COLO668 (cell line): Measurements from ENCODE around the gene FSCB.
"Not testable (repeated sequence)": the region's sequence is repeated elsewhere in the genome, so short reads cannot be mapped to it uniquely, and the experiment has no call there.

Experiments used
- DNase-seq: peaks from one replicate; lab custom pipeline; 2025; ENCODE audit not compliant: unreplicated experiment; lab: John Stamatoyannopoulos, UW

FSCB gene, protein sequence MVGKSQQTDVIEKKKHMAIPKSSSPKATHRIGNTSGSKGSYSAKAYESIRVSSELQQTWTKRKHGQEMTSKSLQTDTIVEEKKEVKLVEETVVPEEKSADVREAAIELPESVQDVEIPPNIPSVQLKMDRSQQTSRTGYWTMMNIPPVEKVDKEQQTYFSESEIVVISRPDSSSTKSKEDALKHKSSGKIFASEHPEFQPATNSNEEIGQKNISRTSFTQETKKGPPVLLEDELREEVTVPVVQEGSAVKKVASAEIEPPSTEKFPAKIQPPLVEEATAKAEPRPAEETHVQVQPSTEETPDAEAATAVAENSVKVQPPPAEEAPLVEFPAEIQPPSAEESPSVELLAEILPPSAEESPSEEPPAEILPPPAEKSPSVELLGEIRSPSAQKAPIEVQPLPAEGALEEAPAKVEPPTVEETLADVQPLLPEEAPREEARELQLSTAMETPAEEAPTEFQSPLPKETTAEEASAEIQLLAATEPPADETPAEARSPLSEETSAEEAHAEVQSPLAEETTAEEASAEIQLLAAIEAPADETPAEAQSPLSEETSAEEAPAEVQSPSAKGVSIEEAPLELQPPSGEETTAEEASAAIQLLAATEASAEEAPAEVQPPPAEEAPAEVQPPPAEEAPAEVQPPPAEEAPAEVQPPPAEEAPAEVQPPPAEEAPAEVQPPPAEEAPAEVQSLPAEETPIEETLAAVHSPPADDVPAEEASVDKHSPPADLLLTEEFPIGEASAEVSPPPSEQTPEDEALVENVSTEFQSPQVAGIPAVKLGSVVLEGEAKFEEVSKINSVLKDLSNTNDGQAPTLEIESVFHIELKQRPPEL

DNA sequence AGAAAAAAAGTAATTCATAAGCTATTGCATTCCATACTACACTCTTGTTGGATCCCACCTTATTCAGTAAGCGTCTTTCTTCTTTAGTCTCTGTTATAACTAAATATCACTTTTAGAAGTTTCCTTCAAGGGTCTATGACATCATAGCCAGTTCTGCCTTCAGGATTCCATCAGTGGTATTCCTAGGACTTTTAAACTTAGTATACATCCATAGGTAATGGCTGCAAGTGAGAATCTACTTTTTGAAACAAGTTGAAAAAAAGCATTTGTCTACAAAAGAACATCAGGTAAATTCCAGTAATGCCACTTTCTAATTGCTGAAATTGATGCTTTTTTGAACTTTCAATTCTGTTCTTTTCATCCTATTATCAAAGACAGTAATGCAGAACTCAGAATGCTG, at the start of gene FSCB:
FSCB (minus strand) TSS at position 101 of the 400 bp plus-strand sequence. CDS start 296 bp downstream, outside the sequence.
- no peak for DNase-seq

DNA sequence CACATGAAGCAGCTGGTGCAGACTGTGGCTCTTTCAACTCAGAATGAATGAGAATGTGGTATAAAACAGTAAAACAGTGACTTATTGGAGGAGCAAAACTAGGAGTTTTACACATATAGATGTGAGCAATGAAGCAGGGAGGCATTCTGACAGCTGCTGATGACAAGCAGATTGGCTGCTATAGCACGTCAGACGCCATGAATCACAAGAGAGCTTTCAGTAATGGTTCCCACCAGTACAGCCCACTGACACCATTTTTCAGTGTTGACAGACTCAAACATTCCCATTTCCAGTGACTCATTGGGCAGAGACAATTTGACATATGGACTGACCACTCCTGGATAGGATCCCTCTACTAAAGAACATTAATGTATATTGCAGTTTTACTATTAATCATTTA, 24.6 kb upstream of the FSCB start:
- DNase-seq: no peak

DNA sequence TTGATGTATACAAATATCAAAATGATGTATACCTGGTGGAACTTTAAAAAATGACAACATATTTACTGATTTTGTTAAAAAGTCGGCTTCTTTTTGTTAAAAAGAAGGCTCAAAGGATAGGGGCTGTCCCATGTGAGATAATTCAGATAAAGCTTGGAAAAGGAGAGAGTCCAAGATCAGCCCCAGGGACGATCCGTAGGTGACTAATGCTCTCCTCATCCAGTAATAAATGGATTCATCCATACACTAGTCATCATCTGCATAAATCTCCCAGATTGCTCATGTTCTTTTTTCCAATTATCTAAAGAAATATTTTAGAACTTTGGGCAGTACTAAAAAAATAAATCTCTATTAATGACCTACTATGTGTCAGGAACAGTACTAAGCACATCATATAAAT, 23.4 kb upstream of the FSCB start:
- no peak for DNase-seq

DNA sequence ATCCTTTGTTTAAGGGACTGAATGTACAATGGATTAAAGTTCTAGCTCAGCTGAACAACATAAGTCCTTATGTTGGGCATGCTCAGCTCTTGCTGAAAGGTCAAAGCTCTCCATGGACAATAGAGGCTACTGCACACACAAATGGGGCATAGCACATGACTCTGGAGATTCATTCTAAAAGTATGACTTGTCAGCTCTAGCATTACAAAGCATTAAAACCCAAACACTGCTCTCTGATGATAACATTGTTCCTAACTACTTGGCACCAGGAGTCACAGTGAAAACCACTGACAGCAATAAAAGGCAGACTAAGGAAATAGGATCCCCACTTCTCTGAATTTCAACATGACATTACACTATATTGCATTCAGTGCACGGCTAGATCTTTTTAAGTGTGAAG, 21.9 kb upstream of the FSCB start:
- no peak for DNase-seq

DNA sequence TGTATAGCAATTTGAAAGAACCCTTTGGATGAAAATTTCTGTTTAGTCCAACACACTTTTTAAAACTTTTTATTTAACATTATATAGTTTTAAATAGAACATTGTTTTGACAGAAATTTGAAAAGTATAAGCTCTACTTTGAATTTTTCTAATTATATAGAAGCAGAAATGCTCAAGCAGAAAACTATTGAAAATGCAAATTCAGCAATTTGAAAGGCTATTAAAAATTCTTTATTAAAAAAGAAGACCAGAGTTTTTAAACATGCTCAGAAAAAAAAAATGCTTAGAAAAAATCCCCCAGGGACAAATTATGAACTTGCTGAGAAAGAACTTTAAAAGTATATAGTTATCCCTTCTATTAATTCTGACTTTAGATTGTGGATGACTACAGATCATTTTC, 21.1 kb upstream of the FSCB start:
- no peak for DNase-seq

DNA sequence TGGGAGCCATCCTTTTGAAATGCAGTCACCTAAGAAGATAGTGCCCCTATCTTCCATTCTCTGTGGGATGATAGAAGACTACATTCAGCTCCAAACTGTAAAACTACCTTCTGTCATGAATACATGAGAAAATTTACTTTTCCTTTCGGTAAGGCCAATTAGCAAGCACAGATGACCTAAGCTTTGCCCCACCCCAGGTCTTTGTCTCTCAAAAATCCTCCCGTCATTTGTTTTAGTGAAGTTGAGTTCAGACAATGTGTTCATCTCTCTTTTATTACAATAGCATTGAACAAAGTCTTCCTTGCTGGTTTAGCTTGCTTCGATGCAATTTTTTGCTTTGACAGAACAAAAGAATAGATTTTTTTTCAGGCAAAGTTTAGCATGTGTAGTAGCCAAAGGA, 18.2 kb upstream of the FSCB start:
- no peak for DNase-seq

DNA sequence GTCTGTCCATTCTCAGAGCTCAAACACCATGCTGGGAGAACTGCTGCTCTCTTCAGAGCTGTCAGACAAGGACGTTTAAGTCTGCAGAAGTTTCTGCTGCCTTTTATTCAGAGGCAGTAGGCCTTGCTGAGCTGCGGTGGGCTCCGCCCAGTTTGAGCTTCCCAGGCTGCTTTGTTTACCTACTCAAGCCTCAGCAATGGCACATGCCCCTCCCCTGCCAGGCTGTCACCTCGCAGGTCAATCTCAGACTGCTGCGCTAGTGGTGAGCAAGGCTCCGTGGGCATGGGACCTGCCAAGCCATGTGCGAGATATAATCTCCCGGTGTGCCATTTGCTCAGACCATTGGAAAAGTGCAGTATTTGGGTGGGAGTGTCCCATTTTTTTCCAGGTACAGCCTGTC, 8.6 kb upstream of the FSCB start:
- not testable (repeated sequence) for DNase-seq

DNA sequence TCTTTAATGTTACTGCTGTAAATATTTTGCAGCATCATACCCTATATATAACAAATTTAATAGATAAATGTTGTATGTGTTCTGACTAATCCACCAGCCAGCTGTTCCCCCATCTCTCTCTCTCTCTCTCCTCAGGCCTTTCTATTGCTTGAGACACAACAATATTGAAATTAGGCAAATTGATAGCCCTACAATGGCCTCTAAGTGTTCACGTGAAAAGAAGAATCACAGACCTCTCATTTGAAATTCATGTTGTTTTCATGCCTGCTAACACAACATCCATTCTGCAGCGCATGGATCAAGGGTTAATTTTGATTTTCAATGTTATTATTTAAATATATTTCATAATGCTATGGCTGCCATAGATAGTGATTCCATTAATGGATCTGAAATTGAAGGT, 1.8 kb upstream of the FSCB start:
- DNase-seq: no peak

DNA sequence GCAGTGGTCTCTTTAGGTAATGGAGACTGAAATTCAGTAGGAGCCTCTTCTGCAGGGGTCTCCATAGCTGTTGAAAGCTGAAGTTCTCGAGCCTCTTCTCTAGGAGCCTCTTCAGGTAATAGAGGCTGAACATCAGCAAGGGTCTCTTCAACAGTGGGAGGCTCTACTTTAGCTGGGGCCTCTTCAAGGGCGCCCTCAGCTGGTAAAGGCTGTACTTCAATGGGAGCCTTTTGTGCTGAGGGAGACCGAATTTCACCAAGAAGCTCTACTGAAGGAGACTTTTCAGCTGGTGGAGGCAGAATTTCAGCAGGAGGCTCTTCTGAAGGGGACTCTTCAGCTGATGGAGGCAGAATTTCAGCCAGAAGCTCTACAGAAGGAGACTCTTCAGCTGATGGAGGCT, 1.5 kb downstream of the FSCB start:
- peak; percentile 9 for DNase-seq

DNA sequence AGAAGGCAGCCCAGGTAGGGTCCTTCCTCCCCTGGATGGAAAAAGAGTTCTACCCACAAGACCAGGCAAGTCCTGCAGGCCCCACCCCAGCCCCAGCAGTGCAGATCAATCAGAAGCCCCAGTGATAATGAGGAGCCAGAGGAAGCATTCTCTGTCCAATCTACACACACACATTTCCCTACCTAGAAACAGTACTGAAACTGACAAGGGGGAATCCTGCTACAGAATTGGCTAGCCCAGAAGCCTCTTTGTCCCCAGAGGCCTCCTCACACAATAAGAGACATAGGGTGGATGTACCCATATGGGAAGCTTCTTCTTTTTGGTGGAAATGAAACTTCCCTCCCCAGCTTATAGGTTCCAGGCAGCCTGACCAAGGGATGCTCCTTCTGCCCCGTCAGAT, 9.9 kb downstream of the FSCB start:
- DNase-seq: no peak

DNA sequence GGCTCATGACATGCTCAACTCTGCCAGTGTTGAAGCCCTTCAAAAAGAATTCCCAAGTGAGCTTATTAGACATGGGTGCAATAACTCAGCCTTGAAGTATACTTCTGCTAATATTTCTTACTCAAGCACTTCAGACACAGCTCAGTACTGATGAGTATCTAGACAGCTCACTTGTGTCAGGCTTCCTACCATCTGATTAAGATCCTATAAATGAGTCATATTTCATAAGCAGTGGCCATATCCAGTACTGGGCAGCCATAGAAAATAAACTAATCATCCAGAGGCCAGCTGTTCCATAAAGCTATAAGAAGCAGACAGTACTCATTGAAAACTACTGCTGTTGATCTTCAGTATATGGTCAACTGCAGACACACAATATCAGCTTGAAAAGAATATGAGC, 12.9 kb downstream of the FSCB start:
- DNase-seq: no peak

DNA sequence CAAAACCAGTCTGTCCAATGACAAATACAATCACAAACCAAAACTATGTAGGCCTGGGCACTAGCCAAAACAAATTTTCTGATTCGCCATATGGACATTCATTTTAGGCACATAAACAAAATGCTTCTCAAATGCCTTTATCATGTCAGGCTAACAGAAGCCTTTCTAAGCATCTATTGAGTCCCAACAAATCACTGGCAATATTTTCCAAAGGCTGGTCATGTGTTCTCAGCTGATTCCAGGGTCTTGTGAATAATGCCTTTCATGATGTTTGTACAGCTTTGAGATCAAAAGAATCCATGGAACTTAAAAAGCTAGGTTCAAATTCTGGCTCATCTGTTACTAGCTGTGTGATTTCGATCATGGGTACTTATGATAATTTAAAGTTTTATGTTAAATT, 16.1 kb downstream of the FSCB start:
- DNase-seq: no peak

DNA sequence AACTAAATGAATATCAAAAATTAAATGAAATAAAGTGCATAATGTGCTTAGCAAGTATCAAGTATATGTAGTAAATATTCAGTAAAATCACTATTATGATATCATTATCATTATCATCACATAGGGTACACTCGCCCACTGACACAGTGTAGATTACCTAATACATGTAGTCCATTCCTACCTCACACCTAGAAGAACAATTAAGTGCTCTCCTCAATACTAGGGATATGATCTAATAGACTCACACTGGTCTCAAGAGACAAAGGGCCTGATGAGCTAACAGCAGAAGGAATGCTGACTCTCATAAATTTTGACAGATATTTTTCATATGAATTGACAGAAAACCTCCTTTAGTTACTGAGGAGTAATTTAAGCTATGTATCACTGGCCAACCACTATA, 29.1 kb downstream of the FSCB start:
- no peak for DNase-seq

DNA sequence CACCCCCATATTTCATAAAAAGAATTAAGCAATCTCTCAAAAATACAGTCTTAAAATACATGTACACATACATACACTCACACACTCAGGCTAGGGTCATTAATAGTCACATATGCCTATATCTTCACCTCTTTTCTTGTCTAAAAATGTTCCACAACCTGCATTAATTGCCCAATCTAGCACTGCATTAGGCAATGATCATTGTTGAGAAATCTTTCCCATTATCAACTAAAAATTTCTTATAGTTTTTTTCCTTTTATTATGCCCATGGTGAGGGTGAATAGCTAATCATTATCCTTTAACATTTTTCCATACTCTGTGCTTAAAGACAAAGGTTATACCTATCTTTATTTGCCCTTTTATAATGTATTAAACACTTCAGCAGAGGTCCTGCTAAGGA, 38.3 kb downstream of the FSCB start:
- no peak for DNase-seq

DNA sequence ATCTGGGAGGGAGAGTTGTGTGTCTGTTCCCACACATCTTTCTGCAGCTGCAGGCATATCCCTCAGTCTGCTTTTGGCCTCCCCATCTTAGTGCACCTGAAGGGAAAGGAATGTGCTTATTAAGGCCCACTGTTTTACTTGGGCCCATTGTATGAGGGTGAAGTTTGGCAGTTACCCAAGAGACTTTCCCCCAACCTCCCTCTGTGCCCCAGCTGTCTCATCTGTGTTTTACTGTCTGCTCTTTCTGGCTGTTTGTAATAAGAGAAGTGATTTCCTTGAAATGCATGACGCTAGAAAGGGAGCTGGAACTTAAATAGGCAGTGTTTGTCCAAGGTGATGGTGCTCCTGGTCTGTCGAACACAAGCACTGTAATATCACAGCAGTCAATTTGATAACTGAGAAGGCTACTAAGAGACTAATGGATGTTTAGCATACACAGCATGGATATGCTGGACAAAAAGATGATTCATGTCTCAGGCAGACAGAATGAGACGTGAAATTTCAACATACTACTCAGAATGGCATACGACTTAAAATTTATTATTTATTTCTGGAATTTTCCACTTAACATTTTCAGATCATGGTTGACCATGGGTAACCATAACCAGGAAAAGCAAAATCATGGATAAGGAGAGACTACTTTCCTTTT, 43.6 kb downstream of the FSCB start:
- peak; percentile 51 for DNase-seq

DNA sequence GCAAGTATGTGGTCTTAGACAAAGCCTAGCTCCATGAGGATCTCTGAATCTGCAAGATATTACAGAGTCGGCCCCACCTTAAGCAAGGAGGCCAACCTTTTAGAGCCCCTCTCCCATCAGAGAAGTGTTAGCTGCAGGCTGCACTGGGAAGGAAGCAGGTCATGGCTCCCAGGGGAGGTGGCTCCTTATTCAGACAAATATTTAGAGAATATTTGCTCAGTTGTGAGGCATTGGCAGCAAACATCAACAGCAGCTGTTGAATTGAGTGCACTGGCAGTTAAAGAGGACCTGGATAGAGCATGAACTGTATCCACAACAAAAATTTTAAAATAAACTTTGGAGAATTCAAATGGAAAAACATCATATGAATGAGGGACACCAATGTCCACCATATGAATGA, 44.7 kb downstream of the FSCB start:
- peak; percentile 53 for DNase-seq

DNA sequence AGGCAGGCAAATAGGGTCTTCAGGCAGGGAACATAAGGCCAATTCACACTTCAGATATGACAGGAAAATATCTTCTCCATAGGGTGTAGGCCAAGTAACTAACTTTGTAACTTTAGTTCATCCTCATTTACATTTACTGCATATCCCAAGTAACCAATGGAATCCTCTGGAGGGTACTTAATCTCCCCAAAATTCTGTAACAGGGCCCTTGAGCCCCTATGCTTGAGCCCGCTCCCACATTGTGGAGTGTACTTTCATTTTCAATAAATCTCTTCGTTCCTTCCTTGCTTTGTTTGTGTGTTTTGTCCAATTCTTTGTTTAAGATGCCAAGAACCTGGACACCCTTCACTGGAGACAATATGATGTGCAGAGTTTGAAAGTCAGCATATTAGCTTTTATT, 45.3 kb downstream of the FSCB start:
- DNase-seq: no peak
